GM19035 (cell line): ENCODE measurements around the gene ZCCHC9.

Source experiments
- ATAC-seq: cut with Tn5 transposase; IDR thresholded peaks from one replicate; pipeline ENCODE4 v1.9.1; 2021; ENCODE audit not compliant: unreplicated experiment

The ZCCHC9 gene

DNA sequence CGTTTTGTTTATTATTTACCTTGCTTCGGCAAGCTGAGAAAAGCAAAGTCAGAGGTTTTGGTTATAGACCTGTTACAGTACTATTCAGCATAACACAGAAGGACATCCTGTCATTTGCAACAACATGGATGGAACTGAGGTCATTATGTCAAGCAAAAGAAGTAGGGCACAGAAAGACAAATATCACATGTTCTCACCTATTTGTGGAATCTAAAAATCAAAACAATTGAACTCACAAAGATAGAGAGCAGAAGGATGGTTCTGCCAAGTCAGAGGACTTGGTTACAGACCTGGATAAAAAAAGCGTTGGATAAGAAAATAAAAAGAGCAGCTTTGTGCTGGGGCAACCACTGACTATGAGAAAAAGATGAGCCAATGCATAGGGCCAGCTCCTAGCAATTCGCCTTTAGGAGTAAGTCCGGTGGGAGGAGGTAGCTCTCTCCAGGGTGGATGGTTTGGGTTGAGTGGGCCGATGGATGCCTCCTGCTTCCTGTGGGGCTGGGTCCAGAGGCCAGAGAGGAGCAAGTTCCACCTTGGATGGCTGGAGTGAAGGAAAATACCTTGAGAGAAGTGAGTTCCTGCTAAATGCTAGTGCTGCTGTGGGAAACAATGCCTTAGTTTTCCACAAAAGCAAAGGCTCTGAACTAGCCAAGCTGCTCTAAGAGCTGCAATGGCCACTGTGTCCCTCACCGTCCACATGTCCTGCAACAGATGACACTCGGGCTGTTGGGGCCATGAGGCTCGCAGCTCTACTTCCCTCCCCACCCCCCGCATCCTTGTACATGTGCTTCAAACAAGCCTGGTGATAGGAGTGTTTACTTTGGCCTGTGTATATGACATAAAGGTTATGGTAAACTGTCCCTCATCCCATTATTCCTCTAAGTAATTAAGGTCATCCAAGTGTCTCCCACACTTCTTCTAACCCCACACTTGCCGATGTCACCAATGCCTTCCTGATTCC, 54.2 kb downstream of the ZCCHC9 start:
- ATAC-seq = no peak

DNA sequence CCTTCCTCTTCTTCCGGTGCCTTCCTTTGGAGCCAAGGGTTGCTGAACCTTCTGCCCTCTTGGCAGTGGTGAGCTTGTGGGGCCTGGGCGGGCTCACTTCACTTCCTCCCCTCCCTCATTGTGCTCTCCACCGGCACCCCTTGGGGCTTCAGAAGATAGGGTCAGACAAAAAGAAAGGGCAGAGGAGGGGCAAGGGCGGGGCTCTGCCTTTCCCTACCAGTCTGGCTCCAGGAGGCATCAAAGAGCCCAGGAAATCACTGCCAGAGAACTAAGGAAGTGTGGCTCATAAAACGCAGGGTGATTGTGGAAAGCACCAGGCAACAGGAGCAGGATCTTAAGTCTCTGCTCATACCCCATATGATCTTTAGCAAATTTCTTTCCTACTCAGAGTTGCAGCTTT, 57.7 kb downstream of the ZCCHC9 start:
- ATAC-seq = no peak

DNA sequence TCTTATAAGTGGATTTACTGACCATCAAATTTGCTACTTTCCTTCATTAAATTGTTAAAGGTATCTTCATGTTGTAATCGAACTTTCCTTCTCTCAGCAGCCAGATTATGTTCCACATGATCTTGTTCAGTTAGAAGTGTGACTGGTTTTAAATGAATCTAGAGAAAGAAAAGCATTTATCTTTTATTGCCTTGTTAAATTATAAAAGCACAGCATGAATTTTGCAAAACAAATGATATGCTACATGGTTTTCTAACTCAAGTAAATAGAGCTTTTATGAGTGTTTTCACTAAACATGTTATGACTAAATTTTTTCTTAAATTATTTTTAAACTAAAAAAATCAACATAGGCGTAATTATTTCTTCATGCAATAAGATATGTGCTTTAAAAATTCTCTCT, 58.5 kb downstream of the ZCCHC9 start:
- no peak for ATAC-seq

DNA sequence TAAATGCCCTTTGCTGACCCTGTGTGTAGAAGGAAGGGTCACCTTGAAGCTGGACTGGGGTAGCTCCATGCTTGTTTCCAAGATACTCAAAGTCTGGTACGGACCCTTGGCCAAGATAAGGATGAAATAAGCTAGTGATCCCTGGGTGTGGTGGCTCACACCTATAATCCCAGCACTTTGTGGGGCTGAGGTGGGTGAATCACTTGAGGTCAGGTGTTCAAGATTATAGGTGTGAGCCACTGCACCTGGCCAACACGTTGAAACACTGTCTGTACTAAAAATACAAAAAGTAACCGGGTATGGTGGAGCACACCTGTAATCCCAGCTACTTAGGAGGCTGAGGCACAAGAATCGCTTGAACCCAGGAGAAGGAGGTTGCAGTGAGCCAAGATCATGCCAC, 59.3 kb downstream of the ZCCHC9 start:
- no peak for ATAC-seq

DNA sequence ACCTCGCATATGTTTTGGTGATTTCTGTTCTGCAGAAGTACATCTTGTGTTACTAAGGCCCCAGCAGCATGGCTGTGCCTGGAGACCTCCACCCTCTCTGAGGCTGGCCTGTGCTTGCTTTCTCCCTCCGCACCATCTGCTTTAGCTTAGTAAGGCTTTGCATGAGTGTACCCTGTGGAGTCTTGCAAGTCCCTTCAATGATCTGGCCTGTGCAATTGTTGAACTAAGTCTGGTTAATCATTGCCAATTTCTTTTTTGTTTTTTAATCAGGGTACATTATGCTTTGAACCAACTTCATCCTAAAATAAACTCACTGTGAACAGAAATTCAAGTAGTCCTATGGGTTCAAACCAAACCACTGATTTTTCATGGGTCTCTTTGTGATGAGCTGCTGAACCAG, 60.2 kb downstream of the ZCCHC9 start:
- ATAC-seq = no peak
